Stimulated activated CD8-positive, alpha-beta memory T cell treated with anti-CD3 and anti-CD28 coated beads, Interleukin-7, amount 100 ng/mL, for 4 hours (primary cell): ENCODE data around the gene DPYSL4.

ENCODE experiments used
- DNase-seq, 2 donors: peaks; one replicate each; pipeline ENCODE4 v3.0.0-alpha.2; 2020; ENCODE audit warnings: low read depth in 2 of 2

Gene DPYSL4

DNA sequence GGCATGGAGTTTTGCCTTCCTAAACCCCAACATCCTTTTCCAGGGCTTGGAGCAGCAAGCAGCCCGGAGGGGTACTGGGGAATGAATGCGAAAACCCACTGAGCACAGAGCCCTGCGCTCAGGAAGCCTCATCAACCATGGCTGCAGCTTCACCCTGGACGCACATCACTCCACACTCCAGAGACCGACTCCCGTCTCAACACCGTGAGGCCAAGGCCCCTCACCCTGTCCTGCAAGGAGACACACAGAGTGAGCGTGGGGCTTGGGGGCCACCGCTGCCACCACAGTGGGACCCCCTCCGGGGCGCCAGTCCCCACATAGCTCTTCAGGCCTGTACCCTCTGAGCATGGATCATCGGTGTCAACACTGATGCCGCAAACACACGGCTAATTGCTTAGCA is 41.9 kb downstream of the DPYSL4 start:
- DNase-seq, result no peak

DNA sequence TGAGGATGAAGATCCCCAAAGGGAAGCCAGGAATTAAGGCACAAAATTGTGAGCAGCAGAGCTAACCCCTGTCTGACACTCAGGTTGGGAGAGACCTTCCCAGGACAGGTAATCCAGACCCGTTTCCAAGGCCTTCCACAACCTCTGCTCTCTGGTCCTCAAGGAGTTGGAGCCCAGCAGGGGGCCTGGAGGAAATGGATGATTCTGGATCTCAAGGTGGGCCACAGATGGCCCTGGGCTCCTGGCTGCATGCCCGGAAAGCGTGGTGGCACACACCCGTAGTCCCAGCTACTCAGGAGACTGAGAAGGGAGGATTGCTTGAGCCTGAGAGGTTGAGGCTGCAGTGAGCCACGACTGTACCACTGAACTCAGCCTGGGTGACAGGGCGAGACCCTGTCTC is 42.3 kb downstream of the DPYSL4 start:
- DNase-seq, result no peak

DNA sequence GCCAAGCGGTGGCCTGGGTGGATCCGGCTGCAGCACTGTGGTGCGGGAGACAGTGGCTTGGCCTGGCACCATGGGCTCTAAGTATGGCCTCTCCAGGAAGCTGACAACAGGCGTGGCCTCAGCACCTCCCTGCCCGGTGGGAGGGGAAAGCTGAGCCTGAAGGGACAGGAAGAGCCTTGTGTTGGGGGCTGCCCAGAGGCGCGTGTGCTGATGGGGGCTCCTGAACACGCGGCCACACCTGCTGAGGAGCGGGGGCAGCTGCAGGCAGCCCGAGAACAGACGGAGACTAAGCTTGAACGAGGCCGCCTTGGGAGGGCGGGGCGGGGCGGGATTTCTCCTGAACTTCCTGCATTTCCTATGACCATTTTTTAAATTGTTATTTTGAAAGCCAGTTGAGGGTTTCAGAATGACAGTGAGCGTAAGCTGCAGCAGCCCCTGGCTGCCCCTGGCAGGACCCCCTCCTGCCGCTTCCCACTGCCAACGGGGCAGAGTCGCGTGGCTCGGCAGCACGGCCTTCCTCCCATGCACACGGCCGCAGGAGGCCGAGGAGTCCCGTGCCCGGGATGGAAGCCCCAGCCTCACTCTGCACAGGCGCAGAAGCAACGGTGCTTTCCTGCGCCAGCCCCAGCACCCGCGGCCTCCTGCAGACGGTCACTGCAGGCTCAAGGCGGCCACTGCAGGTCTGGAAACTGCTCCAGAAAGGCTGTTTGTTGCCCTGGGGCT is 43.2 kb downstream of the DPYSL4 start:
- DNase-seq, result no peak

DNA sequence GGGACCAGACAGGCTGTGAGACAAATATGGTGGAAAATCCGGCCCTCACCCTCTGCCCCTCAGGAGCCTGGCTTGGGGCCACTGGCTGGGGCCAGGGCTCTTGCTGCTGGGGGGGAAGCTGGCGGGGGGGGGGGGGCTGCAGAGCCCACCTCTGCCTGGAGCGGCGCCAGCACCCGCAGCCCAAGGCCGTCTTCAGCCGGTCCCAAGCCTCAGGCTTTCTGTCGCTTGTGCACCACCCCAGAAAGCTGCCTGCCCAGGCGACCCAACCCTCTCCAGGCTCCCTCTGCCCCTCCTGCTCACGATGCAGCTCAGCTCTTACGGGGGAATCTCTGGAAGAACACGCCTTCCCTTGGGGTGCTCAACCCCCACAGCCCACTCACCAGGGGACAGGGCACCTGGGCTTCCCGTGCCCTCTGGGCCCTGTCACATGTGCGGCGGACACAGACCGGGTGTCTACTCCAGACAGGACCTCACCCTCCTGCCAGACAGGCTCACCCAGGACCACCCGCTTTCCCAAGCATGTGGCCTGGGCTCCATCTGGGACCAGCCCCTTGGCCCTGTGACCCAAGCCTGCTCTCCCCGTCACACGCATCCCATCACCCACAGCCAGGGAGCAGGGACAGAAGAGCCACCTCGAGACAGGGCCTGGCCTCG is 43.9 kb downstream of the DPYSL4 start:
- no peak for DNase-seq

DNA sequence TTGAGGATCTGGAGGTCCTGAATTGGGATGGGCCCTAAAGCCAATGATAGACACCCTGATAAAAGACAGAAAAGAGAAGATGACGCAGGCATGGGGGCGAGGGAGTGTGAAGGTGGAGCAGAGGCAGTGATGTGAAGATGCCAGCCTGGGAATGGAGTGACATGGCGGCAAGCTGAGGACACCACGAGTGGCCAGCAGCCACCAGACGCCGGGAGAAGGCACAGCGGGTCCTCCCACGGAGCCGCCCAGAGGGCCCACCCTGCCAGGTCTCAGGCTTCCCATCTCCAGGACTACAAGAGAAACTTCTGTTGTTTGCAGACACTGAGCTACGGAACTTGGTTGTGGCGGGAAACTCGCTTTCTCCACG is 44.9 kb downstream of the DPYSL4 start:
- DNase-seq, result no peak

DNA sequence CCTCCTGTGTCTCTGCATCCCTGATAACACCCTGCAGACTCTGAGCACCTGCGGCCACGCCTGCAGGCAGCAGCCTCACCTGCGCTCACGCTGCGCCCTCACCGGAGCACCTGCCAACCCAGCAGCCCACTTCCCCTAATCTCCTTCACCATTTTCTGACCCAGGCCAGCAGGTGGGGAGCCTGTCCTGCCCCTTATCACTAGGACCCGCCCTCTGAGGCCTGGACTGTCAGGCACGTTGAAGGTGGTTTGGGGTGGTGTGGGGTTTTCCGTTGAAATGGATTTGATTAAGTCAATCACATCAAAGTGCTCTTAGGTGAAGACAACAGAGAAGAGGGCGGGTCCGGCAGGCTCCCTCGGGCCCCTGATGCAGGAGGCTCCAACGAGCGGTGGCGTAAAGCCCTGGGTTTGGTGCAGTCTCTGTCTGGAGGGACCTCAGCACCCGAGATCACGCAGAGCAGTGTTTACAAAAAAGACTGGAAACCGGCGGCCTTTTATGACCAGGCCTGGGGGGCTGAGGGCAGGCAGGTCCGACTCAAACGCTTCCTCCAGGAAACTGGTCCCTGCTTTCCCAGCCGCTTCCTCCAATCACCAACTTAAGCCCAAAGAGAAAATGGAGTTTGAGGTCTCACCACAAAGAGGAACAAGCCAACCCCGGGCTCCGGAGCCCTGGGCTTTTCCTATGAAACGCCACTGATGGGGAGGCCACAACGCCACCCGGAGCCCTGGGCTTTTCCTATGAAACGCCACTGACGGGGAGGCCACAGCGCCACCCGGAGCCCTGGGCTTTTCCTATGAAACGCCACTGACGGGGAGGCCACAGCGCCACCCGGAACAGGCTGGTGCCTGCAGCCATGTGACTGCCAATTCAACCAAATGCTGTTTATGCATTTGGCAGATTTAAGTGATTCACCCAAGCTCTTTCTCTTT is 45.5 kb downstream of the DPYSL4 start:
- no peak for DNase-seq

DNA sequence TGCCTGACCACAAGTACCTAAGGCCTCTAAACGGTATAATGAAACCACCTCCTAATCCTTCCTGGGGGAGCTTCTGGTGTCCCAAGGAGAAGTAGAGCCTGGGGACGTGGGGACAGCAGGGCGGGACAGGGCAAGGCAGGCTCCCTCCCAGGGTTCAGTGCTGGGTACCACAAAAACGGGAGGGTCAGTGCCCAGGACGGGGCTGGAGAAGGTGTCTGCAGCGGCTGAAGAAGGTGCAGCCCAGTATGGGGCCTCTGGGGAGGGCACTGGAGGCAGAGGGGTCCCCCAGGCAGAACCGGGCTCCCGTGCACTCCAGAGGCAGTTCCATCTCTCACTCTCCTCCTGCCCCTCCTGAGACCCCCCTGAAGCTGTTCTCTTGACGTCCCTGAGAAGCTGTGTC is 46.2 kb downstream of the DPYSL4 start:
- DNase-seq, result no peak

DNA sequence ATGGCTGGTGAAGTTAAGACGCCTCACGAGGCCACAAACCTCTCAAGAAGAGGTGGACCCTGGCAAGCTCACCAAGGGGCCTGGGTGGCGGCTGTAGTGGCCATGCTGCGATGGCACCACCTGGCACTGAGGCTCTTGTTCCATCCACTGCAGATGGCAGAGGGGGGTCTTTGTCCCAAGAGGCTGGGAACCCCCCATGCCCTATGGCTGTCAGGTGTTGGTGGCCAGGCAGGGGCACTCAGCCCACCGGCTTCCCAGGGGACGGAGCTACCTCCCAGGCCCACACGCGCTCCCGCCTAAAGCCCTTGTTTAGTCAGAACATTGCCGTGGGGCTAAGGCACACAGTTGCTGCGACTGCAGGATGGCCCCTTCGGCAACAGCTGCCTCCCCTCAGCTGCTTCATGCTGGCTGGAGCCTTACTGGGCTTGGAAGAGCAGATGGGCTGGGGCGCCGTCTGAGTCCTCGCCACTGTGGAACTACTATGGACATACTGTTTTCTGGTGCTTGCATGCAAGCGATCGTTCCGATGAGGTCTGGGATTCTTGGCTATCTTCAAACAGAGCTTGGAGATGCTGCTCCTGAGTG is 46.8 kb downstream of the DPYSL4 start:
- DNase-seq, result no peak

DNA sequence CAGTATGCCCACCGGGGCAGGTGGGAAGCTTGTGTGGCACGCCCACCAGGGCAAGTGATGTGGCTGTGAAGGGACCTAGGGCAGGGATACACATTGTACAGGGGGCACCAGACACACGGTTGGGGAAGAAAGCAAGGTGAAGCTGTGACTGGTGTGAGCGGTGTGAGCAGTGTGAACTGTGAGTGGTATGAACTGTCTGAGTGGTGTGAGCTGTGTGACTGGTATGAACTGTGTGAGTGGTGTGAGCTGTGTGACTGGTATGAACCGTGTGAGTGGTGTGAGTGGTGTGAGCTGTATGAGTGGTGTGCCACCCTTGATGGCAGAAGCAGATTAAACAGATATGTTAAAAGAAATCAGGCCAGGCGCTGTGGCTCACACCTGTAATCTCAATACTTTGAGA is 48.1 kb downstream of the DPYSL4 start:
- no peak for DNase-seq

DNA sequence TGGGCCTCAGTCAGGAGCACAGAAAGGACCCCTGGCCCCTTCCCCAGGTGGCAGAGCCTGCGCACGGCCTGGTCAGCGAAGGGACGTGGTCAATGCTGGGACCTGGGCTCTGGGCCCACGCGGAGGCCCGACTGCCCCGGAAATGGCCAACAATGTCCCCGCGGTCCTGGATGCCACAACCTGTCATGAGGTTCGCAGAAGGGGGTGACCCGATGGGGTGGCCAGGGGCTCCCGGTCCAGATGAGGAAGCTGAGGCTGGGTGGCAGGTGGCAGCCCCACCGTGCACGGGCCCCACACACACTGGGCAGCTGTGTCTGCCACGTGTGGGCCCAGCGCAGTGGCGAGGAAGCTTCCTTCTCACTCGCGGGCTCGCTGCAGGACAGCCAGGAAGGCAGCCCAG is 49.4 kb downstream of the DPYSL4 start:
- no peak for DNase-seq

DNA sequence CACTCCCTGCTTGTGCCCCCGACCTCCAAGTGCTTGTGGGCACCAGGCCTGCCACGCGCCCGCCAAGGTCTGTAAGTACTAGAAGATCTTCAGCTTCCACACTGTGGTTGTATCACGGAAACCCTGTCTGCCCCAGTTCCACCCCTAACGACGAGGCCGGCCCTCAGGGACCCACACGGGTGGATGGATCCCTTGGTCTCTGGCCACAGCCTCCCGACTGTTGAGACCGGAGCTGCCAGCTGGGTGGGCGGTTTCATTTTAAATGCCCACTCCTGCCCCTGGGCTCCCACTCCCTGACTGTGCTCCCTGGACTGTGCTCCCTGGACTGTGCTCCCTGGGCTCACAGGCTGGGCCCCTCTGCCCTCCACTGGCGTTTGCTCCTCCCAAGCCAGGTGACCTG is 50.1 kb downstream of the DPYSL4 start:
- no peak for DNase-seq

DNA sequence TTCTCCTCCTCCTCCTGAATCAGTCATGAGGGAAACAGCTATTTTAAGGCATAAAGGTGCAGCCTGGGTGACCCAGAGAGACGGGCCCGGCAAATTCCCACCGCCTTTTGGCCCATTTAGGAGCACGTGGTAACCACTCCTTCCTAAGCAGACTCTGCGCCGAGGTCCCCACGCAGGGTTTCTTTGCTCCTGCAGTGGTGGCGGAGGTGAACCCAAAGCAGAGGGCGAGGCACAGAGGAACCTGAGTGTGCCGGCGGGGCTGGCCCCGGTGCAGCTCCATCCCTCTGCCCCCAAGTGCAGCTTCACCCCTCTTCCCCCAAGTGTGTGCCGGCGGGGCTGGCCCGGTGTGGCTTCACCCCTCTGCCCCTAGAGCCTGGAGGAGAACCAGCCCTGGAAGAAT is 50.6 kb downstream of the DPYSL4 start:
- DNase-seq, result no peak

DNA sequence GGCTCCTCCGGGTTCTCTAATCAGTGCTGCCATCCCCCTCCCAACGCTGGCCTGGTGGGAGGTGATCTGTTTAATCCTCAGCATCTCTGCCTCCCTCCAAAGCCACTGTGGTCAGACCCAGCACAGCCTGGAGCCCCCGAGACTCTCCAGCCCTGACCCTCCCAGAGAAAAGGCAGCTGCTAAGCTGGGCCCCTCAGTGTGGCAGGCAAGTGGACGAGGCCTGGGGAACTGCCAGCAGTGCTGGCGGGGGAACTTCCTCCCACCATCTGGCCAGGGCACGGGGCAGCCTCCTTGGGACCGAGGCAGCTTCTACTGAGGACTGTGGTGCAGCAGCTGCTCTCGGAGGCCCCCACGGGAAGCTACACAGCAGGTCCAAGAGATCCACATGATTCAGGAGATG is 51.1 kb downstream of the DPYSL4 start:
- DNase-seq, result no peak

DNA sequence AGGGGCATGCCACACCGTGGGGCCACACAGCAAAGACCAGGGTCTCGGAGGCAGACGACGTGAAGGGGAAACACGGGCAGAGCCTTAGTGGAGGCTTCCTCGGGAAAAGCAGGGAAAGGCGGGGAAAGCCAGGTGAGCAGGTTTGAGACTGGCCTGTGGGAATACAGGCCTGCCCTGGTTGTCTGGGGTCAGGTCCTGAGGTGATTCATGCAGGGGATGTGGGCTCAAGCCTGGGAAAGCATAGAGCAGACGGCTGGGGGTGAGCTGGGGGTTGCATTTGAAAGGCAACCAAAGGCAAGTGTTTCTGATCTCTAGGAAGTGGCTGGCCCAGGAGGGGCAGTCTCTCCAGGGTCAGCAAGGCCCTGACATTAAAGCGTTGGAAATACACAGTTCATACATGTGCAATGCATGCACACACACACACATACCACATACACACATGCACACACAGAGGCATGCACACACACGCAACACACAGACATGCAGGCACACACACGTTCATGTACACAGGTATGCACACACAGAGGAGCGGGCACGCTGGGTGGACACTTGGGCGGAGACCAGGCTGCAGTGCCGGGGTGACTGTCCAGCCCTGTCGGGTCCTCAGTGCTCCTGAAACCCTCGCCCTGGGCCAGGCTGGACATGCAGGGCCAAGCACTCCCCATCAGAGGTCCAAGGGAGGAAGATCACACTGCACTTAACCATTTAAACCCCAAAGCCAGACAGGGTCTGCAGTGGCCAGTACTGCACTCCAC is 51.8 kb downstream of the DPYSL4 start:
- no peak for DNase-seq

DNA sequence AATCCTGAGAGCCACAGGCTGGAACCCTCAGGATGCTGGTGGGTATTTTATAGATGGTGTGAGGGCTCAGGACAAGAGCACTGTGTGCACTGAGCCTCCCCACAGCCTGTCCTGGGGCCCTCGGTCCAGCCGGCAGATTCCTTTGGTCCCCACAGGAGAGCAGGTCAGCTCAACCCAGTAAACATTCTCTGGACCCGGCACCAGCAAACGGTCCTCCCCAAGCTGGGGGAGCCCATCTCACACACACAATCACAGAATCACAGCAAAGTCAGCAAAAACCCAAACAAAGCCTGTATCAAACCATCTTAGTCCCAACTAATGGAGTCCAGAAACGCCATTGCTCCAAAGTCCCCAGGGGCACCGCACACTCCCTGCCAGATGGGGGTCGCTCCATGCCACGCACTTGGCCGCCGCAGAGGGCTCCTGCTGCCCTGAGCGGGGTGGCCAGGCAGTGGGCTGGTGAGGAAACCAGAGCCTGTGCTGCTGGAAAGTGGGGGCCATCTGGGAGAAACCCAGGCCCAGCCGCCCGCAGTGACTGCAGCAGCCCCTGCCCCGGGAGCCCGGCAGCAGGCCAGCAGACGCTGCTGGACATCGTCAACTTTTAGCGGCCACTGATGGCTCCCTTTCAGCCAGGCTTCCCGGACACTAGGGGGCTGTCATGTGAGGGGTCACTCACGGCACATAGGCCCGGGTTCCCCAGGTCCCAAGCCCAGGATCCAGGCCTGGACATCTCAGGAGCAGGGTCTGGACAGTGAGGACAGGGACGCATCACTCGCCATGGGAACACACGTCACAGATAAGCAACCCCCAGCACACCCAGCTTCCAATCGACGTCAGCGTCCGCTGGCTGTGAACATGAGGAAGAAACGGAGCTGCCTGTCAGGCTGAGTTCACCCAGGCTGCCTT is 52.6 kb downstream of the DPYSL4 start:
- no peak for DNase-seq

DNA sequence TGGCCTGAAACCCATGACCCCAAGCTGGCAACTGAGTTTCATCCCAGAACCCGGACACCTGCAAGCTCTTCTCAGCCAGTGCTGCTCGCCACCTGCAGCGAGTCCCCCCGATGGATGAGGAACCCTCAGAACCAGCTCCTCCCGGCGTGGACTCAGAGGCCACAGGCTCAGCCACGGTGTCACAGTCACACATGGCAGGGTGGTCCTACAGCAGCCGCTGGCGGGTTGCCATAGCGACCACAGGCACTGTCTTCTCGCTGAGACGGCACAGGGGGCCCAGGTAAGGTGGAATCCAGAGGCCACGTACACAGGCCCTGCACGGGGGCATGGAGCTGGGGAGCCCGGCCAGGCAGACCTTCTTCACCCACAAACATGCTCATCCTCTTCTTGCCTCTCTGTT is 53.4 kb downstream of the DPYSL4 start:
- DNase-seq, result no peak

DNA sequence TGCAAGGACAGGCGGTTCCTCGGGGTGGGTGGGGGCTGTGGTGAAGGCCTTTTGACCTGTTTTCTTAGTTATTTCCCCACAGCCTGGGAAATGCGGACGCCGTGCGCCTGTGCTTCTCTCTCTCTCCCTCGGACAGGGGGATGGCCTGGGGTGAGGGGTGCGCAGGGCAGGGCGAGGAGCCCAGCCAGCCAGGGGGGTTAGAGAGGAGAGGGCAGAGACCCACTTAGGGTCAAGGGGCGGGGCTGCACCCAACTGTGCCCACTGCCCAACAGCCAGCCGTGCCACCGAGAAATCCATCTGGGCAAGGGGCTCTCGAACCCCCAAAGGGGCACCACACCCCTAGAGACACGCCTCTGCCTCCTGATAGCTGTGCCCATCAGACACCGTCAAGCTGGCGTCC is 53.8 kb downstream of the DPYSL4 start:
- DNase-seq, result no peak

DNA sequence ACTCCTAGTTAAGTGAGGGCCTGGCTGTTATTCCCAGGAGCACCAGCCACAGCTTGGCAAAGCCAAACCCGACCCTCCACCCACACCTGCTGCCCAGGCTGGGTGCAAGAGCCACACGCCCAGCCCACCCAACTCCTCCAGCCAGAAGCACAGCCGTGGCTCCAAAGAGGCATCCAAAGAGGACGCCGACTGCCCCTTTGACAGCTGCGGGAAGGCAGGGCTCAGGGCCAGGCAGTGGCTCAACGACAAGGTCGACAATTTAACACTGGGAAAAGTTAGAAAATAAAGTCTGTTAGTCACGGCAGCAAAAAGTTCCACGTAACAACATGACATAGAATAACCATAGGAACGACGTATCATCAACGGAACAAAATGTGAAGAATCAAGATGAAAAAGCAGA is 54.3 kb downstream of the DPYSL4 start:
- no peak for DNase-seq

DNA sequence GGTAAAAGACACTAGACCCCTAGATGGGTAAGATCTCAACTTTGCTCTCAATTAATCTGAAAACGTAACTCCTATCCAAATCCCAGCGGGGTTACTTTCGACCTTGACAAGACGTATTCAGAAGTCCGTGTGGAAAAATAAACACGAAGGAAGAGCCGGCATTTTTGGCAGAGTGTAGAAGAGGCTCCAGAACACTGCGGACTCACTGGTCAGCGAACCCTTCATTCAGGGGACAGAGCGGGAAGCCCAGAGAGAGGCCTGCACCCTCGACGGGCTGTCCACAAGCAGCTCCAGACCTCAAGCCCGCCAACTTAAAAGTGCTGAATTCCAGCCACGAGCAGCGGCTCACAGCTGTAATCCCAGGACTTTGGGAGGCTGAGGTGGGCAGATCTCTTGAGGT is 54.7 kb downstream of the DPYSL4 start:
- no peak for DNase-seq

DNA sequence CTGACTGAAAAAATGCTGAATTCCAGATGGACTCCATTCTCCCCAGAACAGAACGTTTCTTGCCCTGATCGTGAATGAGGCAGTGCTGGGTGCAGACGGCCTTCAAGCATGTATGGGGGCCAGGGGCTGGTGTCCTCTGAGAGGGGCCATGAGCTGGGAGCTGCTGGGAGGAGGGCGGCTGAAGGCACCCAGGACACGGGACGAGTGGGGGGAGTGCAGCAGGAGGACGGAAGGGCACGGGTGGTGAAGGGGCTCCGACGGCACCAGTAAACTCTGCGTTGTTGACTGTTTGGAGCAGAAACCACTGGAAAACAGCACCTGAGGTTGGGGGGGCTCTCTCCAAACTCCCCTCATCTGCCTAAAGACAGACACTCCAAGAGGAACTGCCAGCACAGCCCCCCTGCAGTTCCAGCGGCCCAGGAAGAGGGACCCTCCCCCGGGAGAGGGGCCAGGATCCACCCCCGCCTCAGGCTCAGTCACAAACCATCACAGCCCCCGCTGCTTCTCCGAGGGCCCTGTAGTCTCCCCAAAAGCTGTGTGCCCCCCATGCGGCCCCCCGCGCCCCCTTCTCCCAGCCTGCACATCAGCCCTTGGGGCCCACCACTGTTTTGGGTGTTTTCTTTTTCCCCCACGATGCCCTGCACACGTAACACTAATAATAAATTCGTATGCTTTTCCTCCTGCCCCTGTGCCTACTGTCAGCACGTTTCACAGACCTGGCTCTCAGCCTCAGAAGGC is 55.5 kb downstream of the DPYSL4 start:
- no peak for DNase-seq
